ENCODE results near the gene DIPK2A. TPM values are rescaled to one million over a fixed set of nuclear protein-coding genes. Genes with fewer than 3 reads are reported as not detected.

DIPK2A gene
- total RNA-seq, 1 donor from 2014 or later, result 19.1 TPM

- peaks cover 15% of the 10 kb centered on the region for H3K4me1 Mint-ChIP-seq (ENCODE audit: low read depth, unreplicated experiment)
- no peak overlapping the region for H3K27ac Mint-ChIP-seq (ENCODE audit: unreplicated experiment)
- Histone ChIP-seq H3K27me3 (ENCODE audit: insufficient read depth, low read length) (no peaks in the 10 kb centered on the region), H4K20me1 (ENCODE audit: insufficient read depth, low read length) (peaks cover 10% of the 10 kb centered on the region), H3K9me3 (ENCODE audit: insufficient read depth, low read depth, low read length) (no peaks in the 10 kb centered on the region), H2AFZ (ENCODE audit: low read depth, low read length) (no peak overlapping the region), H3K79me2 (ENCODE audit: insufficient read depth, low read length) (peaks cover 75% of the 10 kb centered on the region), H3K4me1 (ENCODE audit: insufficient read depth, low read length) (peaks cover 7% of the 10 kb centered on the region), H3K4me2 (ENCODE audit: low read length) (peak overlapping the region; percentile 46), H3K36me3 (ENCODE audit: insufficient read depth, low read length) (no peaks in the 10 kb centered on the region), H3K4me3 (ENCODE audit: insufficient read depth, low read depth, low read length) (no peak overlapping the region), H3K9ac (ENCODE audit: low read length) (no peak overlapping the region), H3K27ac (ENCODE audit: low read depth, low read length) (no peak overlapping the region)
- H3K36me3 Mint-ChIP-seq (ENCODE audit: low read depth, unreplicated experiment), result no peaks in the 10 kb centered on the region
- DNase-seq (ENCODE audit: low read depth), result no peak
- H3K27me3 Mint-ChIP-seq (ENCODE audit: low read depth, unreplicated experiment), result no peaks in the 10 kb centered on the region
- TF ChIP-seq CTCF (IDR thresholded peaks at IDR 0.05; ENCODE audit: insufficient read depth, low read depth, low read length), result no peak
- FAIRE-seq, result no peak
- H3K9me3 Mint-ChIP-seq (ENCODE audit: unreplicated experiment), result no peaks in the 10 kb centered on the region
- peak overlapping the region; percentile 22 for H3K4me3 Mint-ChIP-seq (ENCODE audit: unreplicated experiment)
Measured at GRCh38 chr3:143977341-143978262, 6.0 kb downstream of the DIPK2A start.

GRCh38 chr3:143978263-143978631, 6.6 kb downstream of the DIPK2A start:
- peaks cover 2% of the 10 kb centered on the region for H3K36me3 Mint-ChIP-seq (ENCODE audit: low read depth, unreplicated experiment)
- no peak overlapping the region for H3K27ac Mint-ChIP-seq (ENCODE audit: unreplicated experiment)
- Histone ChIP-seq H3K79me2 (ENCODE audit: insufficient read depth, low read length) (peaks cover 69% of the 10 kb centered on the region), H3K9me3 (ENCODE audit: insufficient read depth, low read depth, low read length) (no peaks in the 10 kb centered on the region), H3K4me2 (ENCODE audit: low read length) (peak overlapping the region; percentile 6), H3K27ac (ENCODE audit: low read depth, low read length) (no peak overlapping the region), H2AFZ (ENCODE audit: low read depth, low read length) (no peak overlapping the region), H4K20me1 (ENCODE audit: insufficient read depth, low read length) (peaks cover 9% of the 10 kb centered on the region), H3K27me3 (ENCODE audit: insufficient read depth, low read length) (no peaks in the 10 kb centered on the region), H3K4me1 (ENCODE audit: insufficient read depth, low read length) (peaks cover 7% of the 10 kb centered on the region), H3K9ac (ENCODE audit: low read length) (no peak overlapping the region), H3K4me3 (ENCODE audit: insufficient read depth, low read depth, low read length) (no peak overlapping the region), H3K36me3 (ENCODE audit: insufficient read depth, low read length) (no peaks in the 10 kb centered on the region)
- no peaks in the 10 kb centered on the region for H3K27me3 Mint-ChIP-seq (ENCODE audit: low read depth, unreplicated experiment)
- TF ChIP-seq EZH2 (IDR thresholded peaks at IDR 0.05; ENCODE audit: insufficient read depth, low read length), result no peak
- TF ChIP-seq CTCF (IDR thresholded peaks at IDR 0.05; ENCODE audit: insufficient read depth, low read depth, low read length), result no peak
- H3K4me1 Mint-ChIP-seq (ENCODE audit: low read depth, unreplicated experiment), result peaks cover 15% of the 10 kb centered on the region
- H3K9me3 Mint-ChIP-seq (ENCODE audit: unreplicated experiment), result peaks cover 2% of the 10 kb centered on the region
- no peak overlapping the region for H3K4me3 Mint-ChIP-seq (ENCODE audit: unreplicated experiment)
- FAIRE-seq (no peak), DNase-seq (ENCODE audit: low read depth) (no peak)

GRCh38 chr3:143979041-143979440, 7.4 kb downstream of the DIPK2A start:
- peaks cover 15% of the 10 kb centered on the region for H3K4me1 Mint-ChIP-seq (ENCODE audit: low read depth, unreplicated experiment)
- H3K9me3 Mint-ChIP-seq (ENCODE audit: unreplicated experiment), result peaks cover 5% of the 10 kb centered on the region
- Histone ChIP-seq H3K27ac (ENCODE audit: low read depth, low read length) (no peak overlapping the region), H3K27me3 (ENCODE audit: insufficient read depth, low read length) (no peaks in the 10 kb centered on the region), H3K9ac (ENCODE audit: low read length) (no peak overlapping the region), H3K4me1 (ENCODE audit: insufficient read depth, low read length) (peaks cover 7% of the 10 kb centered on the region), H3K4me3 (ENCODE audit: insufficient read depth, low read depth, low read length) (no peak overlapping the region), H4K20me1 (ENCODE audit: insufficient read depth, low read length) (peaks cover 6% of the 10 kb centered on the region), H2AFZ (ENCODE audit: low read depth, low read length) (no peak overlapping the region), H3K4me2 (ENCODE audit: low read length) (no peak overlapping the region), H3K79me2 (ENCODE audit: insufficient read depth, low read length) (peaks cover 61% of the 10 kb centered on the region), H3K9me3 (ENCODE audit: insufficient read depth, low read depth, low read length) (no peaks in the 10 kb centered on the region), H3K36me3 (ENCODE audit: insufficient read depth, low read length) (no peaks in the 10 kb centered on the region)
- H3K4me3 Mint-ChIP-seq (ENCODE audit: unreplicated experiment), result no peak overlapping the region
- no peaks in the 10 kb centered on the region for H3K27me3 Mint-ChIP-seq (ENCODE audit: low read depth, unreplicated experiment)
- DNase-seq (ENCODE audit: low read depth) (no peak), FAIRE-seq (no peak)
- peaks cover 5% of the 10 kb centered on the region for H3K36me3 Mint-ChIP-seq (ENCODE audit: low read depth, unreplicated experiment)
- TF ChIP-seq EZH2 (IDR thresholded peaks at IDR 0.05; ENCODE audit: insufficient read depth, low read length), result no peak
- no peak for TF ChIP-seq CTCF (IDR thresholded peaks at IDR 0.05; ENCODE audit: insufficient read depth, low read depth, low read length)
- H3K27ac Mint-ChIP-seq (ENCODE audit: unreplicated experiment), result no peak overlapping the region

Data from astrocyte (in vitro differentiated cells and primary cell).